ENCODE results near the gene SPACA7. TPM values are rescaled to one million over a fixed set of nuclear protein-coding genes. Genes with fewer than 3 reads are reported as not detected.

SPACA7 gene, protein sequence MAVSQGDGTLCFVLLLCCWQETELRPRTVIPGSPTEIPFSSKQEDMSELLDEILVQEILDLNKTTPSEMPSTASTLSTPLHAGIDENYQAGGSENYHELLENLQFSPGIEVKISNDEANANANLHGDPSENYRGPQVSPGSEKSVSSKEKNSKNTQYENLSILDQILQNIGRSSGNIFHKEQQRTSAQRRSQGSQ
- total RNA-seq = not detected

- POLR2A ChIA-PET = no interaction called here
- CTCF ChIA-PET = no interaction called here
These were observed at the start of gene SPACA7 for GRCh38 chr13:112376050-112376681. Gene SPACA7, plus strand, starts transcription at chr13:112376355. Its CDS starts 31 bp downstream, at chr13:112376386.

DNA sequence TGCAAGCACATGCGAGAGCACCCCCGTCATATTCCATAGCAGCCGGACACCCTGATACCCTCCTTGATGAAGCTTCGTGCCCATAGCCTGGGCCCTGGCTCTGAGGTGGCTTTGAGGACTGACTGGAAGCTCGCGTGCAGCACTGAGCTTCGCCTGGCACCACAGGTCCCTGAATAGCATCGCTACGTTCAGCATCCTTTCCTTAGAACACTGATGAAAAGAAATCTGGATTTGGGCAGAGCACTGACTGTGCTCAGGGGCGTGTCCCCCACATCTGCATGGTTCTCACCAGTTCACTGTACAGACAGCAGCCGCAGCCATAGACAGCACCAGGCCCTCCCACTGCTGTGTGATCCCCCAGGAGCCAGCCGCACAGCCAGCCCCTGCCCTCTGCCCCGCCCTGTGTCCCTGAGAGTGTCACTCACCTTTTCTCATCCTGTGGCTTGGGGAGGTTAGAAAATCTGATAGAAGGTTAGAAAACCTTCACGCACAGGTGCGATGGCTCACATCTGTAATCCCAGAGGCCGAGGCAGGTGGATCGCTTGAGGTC, 49.3 kb upstream of the SPACA7 start:
- ChIA-PET POLR2A (no interaction called here), CTCF (no interaction called here)

- POLR2A ChIA-PET = no interaction called here
- CTCF ChIA-PET = no interaction called here
These were observed 47.2 kb upstream of the SPACA7 start for GRCh38 chr13:112328936-112329335.

DNA sequence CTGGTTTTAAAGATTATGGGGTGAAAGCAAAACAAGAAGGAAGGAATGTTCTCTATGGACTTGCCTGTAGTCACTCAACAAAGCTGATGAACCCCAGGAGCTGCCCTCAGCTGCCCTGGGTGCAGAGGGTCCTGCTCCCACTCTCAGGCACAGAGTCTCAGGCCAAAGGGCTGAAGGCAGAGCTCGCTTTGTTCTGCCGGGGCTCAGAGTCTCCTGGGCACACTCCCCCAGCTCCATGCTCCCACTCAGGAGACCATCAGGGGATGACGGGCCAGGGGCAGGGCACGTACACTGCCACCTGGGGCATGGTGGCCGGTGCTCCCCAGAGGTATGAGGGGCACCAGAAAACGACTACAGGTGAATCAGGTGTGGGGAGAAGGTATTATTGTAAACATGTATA, 46.8 kb upstream of the SPACA7 start:
- CTCF ChIA-PET = no interaction called here
- POLR2A ChIA-PET = no interaction called here

DNA sequence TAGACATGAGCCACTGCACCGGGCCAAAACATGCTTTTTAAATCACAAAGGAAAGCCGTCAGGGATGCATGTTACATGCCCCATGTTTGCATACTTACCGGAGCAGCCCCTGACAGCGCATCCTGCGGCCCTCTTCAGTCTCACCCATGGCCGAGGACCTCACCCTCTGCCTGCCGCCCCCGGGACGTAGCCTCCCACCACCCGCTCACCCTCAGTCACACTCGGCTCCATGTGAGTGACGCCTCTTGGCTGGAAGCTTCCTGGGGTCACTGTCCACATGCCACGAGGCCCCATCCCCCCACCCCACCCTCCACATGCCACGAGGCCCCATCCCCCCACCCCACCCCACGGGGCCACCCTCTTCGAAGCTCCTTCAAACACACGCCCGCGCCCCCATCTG, 46.1 kb upstream of the SPACA7 start:
- ChIA-PET POLR2A (no interaction called here), CTCF (no interaction called here)

- ChIA-PET POLR2A (no interaction called here), CTCF (no interaction called here)
These were observed 45.4 kb upstream of the SPACA7 start for GRCh38 chr13:112330479-112331381.

- POLR2A ChIA-PET = no interaction called here
- CTCF ChIA-PET = no interaction called here
These were observed 44.5 kb upstream of the SPACA7 start for GRCh38 chr13:112331675-112332074.

GRCh38 chr13:112332727-112333126, 43.4 kb upstream of the SPACA7 start:
- POLR2A ChIA-PET = no interaction called here
- CTCF ChIA-PET = no interaction called here

- POLR2A ChIA-PET = no interaction called here
- CTCF ChIA-PET = no interaction called here
These were observed 42.2 kb upstream of the SPACA7 start for GRCh38 chr13:112333756-112334543.

- POLR2A ChIA-PET = no interaction called here
- CTCF ChIA-PET = no interaction called here
These were observed 41.0 kb upstream of the SPACA7 start for GRCh38 chr13:112335135-112335534.

- ChIA-PET CTCF (no interaction called here), POLR2A (no interaction called here)
These were observed 34.7 kb upstream of the SPACA7 start for GRCh38 chr13:112341446-112341845.

DNA sequence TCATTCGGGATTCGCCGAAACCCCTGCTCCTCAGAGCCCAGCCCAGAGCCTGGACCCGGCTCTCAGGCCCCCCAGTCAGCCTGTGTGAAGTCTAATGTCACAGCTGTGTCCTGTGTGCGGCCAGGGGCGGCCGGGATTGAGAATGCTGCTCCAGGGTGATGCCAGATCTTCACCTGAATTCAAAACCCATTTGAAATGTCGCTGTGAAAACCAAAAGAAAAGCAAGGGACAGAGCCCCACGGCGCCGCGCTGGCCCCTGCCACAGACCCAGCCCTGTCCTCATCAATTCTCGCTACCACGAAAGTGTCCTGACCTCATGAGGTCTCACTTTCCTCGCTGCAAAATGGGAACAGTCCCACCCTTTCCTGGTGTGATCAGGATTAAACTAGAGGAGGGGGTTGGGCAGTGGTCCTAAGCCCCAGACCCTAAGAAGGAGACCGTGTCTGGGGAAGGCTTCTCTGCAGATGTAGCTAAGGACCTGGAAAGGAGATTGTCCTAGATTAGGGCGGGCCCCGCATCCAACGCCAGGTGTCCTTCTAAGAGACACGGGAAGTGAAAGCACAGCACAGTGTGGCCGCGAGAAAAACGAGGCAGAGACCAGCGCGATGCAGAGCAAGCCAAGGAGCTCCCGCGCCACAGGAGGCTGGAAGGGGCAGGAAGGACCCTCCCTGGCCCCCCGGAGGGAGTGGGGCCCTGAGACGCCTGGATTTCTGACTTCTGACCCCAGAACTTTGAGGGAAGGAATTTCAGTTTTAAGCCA, 34.0 kb upstream of the SPACA7 start:
- ChIA-PET POLR2A (no interaction called here), CTCF (no interaction called here)

DNA sequence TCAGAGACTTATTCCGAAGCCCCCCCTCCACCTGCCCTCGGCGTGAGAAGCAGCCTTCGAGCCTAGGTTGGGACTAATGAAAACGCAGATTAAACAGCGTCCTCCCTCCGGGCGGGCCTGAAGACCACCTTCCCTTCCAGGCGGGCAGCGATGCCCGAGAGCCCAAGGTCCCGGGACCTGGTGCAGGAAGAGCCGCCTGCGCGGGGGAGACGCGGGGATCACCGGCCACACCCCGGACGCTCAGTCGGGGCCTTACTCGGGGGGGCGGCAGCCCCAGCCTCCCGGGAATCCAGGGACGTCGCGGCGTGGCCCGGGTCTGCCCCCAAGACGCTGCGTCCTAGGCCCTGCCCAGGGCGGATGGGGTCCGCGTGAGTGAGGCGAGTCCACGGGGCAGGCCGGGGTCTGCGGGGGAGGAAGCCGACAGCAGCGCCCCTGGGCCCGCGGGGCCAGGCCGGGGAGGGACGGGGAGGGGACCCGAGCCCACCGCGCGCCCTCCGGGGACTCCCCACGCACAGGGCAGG, 33.3 kb upstream of the SPACA7 start:
- CTCF ChIA-PET = no interaction called here
- POLR2A ChIA-PET = no interaction called here

- POLR2A ChIA-PET = no interaction called here
- CTCF ChIA-PET = no interaction called here
These were observed 32.6 kb upstream of the SPACA7 start for GRCh38 chr13:112343591-112343990.

DNA sequence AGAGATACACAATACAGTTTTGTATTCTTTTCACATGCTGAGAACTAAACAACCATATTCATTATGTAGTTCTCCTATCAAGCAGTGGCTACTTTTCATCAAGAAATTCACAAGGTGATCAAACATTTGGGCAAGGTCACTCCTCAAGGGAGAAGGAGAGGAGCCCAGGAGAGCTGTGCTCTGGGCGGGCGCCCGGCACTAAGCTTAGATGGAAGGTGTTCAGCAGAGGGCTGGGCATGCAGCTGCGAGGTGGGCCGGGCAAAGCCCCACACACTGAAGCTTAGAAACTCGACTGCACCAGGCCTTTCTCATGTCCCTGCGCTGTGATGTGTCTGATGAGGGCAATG, 30.4 kb upstream of the SPACA7 start:
- POLR2A ChIA-PET = no interaction called here
- CTCF ChIA-PET = no interaction called here

DNA sequence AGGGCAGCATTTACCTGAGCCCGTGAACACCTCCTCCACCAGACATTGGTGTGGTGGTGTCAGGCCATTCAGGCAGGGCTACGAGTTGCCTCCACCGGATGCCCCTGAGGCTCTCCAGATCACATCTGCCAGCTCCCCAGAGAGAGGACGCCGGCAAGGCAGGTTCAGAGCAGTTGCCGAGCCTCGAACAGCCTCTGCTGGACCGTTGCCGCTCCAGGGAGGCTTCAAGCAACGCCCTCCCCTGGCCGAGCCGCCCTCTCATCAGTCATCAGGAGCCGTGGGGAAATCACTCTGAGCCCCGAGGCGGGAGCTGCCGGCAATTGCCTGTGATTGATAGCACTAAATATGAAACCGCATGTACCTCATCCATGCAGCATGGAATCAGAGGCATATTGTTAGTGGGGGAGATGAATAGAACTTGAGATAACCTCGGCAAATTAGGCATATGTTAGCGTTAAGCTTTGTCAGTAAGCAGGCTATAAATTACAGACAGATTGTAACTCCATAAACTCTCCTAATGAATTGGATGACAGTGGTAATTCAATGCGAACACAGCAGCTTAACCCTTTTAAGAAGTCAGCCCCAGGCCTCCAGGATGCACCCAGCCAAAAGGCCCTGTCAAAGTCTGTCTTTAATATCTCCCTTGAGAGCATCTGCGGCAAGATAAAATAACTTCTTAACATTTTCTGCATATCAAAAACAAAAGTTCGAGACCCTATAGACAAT, 29.8 kb upstream of the SPACA7 start:
- ChIA-PET POLR2A (no interaction called here), CTCF (no interaction called here)

GRCh38 chr13:112346899-112347229, 29.3 kb upstream of the SPACA7 start:
- ChIA-PET POLR2A (no interaction called here), CTCF (no interaction called here)

DNA sequence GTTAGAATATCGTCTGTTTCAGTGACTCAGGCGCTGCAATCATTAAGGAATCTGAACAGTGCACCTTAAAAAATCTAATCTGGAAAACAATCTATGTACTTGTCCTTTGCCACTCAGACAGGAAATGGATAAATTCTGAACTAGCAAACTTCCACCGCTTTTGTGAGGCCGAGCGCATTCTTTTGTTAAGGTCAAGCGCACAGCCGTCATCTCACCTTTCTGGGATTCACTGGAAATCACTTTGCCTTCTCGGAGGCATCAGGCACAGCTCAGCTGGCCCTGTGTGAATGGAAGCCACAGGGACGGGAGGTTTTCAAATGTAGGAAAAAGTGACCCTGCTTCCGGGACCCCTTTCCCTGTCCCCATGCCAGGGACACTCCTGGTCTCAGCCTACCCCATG, 28.2 kb upstream of the SPACA7 start:
- CTCF ChIA-PET = no interaction called here
- POLR2A ChIA-PET = no interaction called here
